ENCODE data around the gene RPS5.

GRCh38 chr19:58381460-58382212 lies 5.4 kb upstream of the RPS5 start:
- TF ChIP-seq CTCF (IDR thresholded peaks at IDR 0.05): no peak
- no peak for TF ChIP-seq EZH2 (IDR thresholded peaks at IDR 0.05)
- TF ChIP-seq EZH2phosphoT487 (IDR thresholded peaks at IDR 0.05): no peak
